GM12878 (cell line): Measurements from ENCODE around the gene USP2. TPM values are rescaled to one million over a fixed set of nuclear protein-coding genes. Genes with fewer than 3 reads are reported as not detected.

Experiments
- ATAC-seq: fragments of 200-7000 bp; cut with Tn5 transposase; 3 replicates; pipeline ENCODE4 v1.9.1; 2020; ENCODE audit warnings: mild to moderate bottlenecking, moderate library complexity
- BruUV-seq: library from RNA; stranded (reverse); fragments of 400-500 nt; replicated peaks from 2 replicates; lab custom pipeline; 2021; lab: Mats Ljungman, UMichigan
- CTCF ChIA-PET: fragments of 300-600 bp; sonication (Branson Sonifier 250); formaldehyde crosslinking; extraction: SDS; loops from one replicate; lab custom pipeline; 2021; ENCODE audit warnings: inconsistent platforms; lab: Yijun Ruan, JAX
- POLR2A ChIA-PET: fragments of 350-600 bp; formaldehyde crosslinking; extraction: SDS; loops from one replicate; lab custom pipeline; 2021; ENCODE audit warnings: inconsistent platforms; lab: Charles Lee
- RAD21 ChIA-PET: fragments of 300-600 bp; sonication (Branson Sonifier 250); formaldehyde crosslinking; loops from one replicate; lab custom pipeline; 2023; ENCODE audit warnings: antibody characterized with exemption; ENCODE audit not compliant: unreplicated experiment; lab: Charles Lee
- SMC1A ChIA-PET: fragments of 300-600 bp; sonication (Branson Sonifier 250); formaldehyde crosslinking; loops from one replicate; lab custom pipeline; 2023; ENCODE audit not compliant: unreplicated experiment, uncharacterized antibody; lab: Charles Lee
- DNase-seq: peaks from one replicate; pipeline ENCODE4 v3.0.0-alpha.2; 2011; ENCODE audit warnings: low read depth, low spot score
- FAIRE-seq: peaks from 3 replicates; lab custom pipeline; 2011; peaks lifted over from hg19 to GRCh38; lab: Jason Lieb, UNC
- H2AFZ ChIP-seq: 2 replicates; pipeline ENCODE4 v1.6.0; 2011; ENCODE audit warnings: low read depth, low read length, control low read depth; ENCODE audit not compliant: control insufficient read depth
- H3K27ac ChIP-seq: 2 replicates; pipeline ENCODE4 v1.5.1; 2011; ENCODE audit warnings: control low read depth; ENCODE audit not compliant: control insufficient read depth, insufficient read depth
- H3K27me3 ChIP-seq, 2 experiments: replicated peaks in 1 of 2; 2 replicates each; pipeline versions ENCODE4 v1.6.0 to v1.6.1; 2011; ENCODE audit warnings: low read length in 1 of 2; ENCODE audit not compliant: control insufficient read depth in 2 of 2, insufficient read depth in 2 of 2
- H3K36me3 ChIP-seq, 2 experiments: 2 replicates each; pipeline ENCODE4 v1.5.1; 2011; ENCODE audit warnings: low read length in 1 of 2; ENCODE audit not compliant: control insufficient read depth in 2 of 2, insufficient read depth in 2 of 2
- H3K4me1 ChIP-seq: 2 replicates; pipeline ENCODE4 v1.6.1; 2011; ENCODE audit warnings: mild to moderate bottlenecking, low read length, moderate library complexity, mixed read lengths; ENCODE audit not compliant: control insufficient read depth, insufficient read depth
- H3K4me2 ChIP-seq: 2 replicates; pipeline ENCODE4 v1.6.0; 2011; ENCODE audit warnings: control low read depth; ENCODE audit not compliant: control insufficient read depth, insufficient read depth
- H3K4me3 ChIP-seq: fragments of 200-600 bp; sonication (generic); 2 replicates; pipeline ENCODE4 v1.5.1; 2016
- H3K79me2 ChIP-seq: 2 replicates; pipeline ENCODE4 v1.6.0; 2011; ENCODE audit warnings: low read length; ENCODE audit not compliant: control insufficient read depth, insufficient read depth
- H3K9ac ChIP-seq: 2 replicates; pipeline ENCODE4 v1.8.0; 2011; ENCODE audit warnings: low read length, control low read depth, mixed read lengths; ENCODE audit not compliant: control insufficient read depth, insufficient read depth
- H3K9me3 ChIP-seq: replicated peaks from 3 replicates; pipeline ENCODE4 v1.5.1; 2011; ENCODE audit warnings: mild to moderate bottlenecking, low read length; ENCODE audit not compliant: control insufficient read depth, insufficient read depth
- H4K20me1 ChIP-seq: 2 replicates; pipeline ENCODE4 v1.6.0; 2011; ENCODE audit not compliant: control insufficient read depth, insufficient read depth
- BACH1 ChIP-seq: fragments of 450-650 bp; IDR thresholded peaks from 2 replicates; pipeline ENCODE4 v1.6.1; 2017; ENCODE audit warnings: mild to moderate bottlenecking, borderline replicate concordance
- BCL11A ChIP-seq: IDR thresholded peaks from 2 replicates; pipeline ENCODE4 v1.6.1; 2011; ENCODE audit warnings: low read depth, low read length
- BMI1 ChIP-seq: fragments of 450-650 bp; IDR thresholded peaks from 2 replicates; pipeline ENCODE4 v1.6.1; 2016; ENCODE audit warnings: mild to moderate bottlenecking, moderate library complexity, borderline replicate concordance
- CEBPB ChIP-seq, 2 experiments: fragments of 150-350 bp in 1 of 2; IDR thresholded peaks; 2 replicates each; pipeline ENCODE4 v1.6.1; 2012 to 2014; ENCODE audit warnings: low read depth in 2 of 2, low read length in 2 of 2, borderline replicate concordance in 1 of 2, inconsistent platforms in 1 of 2
- EED ChIP-seq: sonication (generic); IDR thresholded peaks from 2 replicates; pipeline ENCODE4 v1.6.1; 2016; ENCODE audit warnings: antibody characterized with exemption, low read depth
- EGR1 ChIP-seq, 2 experiments: IDR thresholded peaks; 1 replicate in 1 of 2; 2 replicates in 1 of 2; pipeline ENCODE4 v1.6.1; 2011 to 2012; ENCODE audit warnings: low read depth in 2 of 2, low read length in 2 of 2, borderline replicate concordance in 1 of 2, mild to moderate bottlenecking in 1 of 2, moderate library complexity in 1 of 2
- NFYB ChIP-seq: IDR thresholded peaks from 2 replicates; pipeline ENCODE4 v1.6.1; 2011; ENCODE audit warnings: low read depth, mild to moderate bottlenecking, low read length, improper control_type of control experiment, moderate library complexity; ENCODE audit not compliant: insufficient read depth
- NR2F1 ChIP-seq: fragments of 450-650 bp; conservative IDR thresholded peaks from 2 replicates; pipeline ENCODE4 v1.6.1; 2017; ENCODE audit warnings: mild to moderate bottlenecking
- POU2F2 ChIP-seq: IDR thresholded peaks from 3 replicates; pipeline ENCODE4 v1.6.1; 2011; ENCODE audit warnings: low read depth, mild to moderate bottlenecking, low read length, borderline replicate concordance
- TARDBP ChIP-seq: IDR thresholded peaks from 2 replicates; pipeline ENCODE4 v1.6.1; 2016; ENCODE audit warnings: borderline replicate concordance
- WGBS: methylation state at CpG from one replicate; pipeline ENCODE4 v1.1.6; 2016; ENCODE audit warnings: low lambda C conversion rate; ENCODE audit not compliant: insufficient replicate concordance, insufficient coverage; ENCODE audit errors: missing lambda C conversion rate; 5-methylcytosine and 5-hydroxymethylcytosine counted together
- in situ Hi-C: fragments of 300-500 bp; cut with MboI; formaldehyde crosslinking; loops from 9 replicates; pipeline ENCODE4 v1.14.3; 2018; ENCODE audit warnings: mixed read lengths
- intact Hi-C: fragments of 100-400 bp; cut with micrococcal nuclease; formaldehyde crosslinking; loops from one replicate; pipeline ENCODE4 v1.14.2; 2022; ENCODE audit not compliant: unreplicated experiment
- polyA plus RNA-seq, 11 experiments: library from polyadenylated mRNA; depleted of rRNA in 4 of 11; unstranded in 6 of 11; stranded (reverse) in 5 of 11; fragments of >200 nt; fragmentation: Nextera tagmentation in 4 of 11; fragmentation: Illumina TruSeq in 1 of 11; extraction: Ambion mirVana in 4 of 11; extraction: Trizol in 1 of 11; gene quantifications; 1 replicate in 1 of 11; 2 replicates in 10 of 11; pipeline versions ENCODE4 v1.2.1 to v1.2.3, GENCODE V29; 2011 to 2016; ENCODE audit warnings: inconsistent platforms in 2 of 11, missing spikeins in 2 of 11, low read depth in 1 of 11
- total RNA-seq, 4 experiments: library from RNA; depleted of rRNA in 3 of 4; stranded (reverse); fragments of >200 nt in 3 of 4; fragmentation: Illumina TruSeq in 1 of 4; extraction: Trizol in 1 of 4; gene quantifications; 2 replicates each; pipeline versions ENCODE4 v1.2.1 to v1.2.3, GENCODE V29; 2013 to 2021

USP2 gene
- total and polyA plus RNA-seq, 10 of the 15 experiments (the other 5 are each of a cell fraction or from before 2014, with no cell fraction given): 0.03 to 0.13 (median 0.06) TPM; not detected in 4

GRCh38 chr11:119424775-119425174, 43.3 kb upstream of the USP2 start:
- intact Hi-C loops: no loop called here
- H3K9ac ChIP-seq: no peak overlapping the region
- H3K27ac ChIP-seq: no peak overlapping the region
- SMC1A ChIA-PET: interaction anchor here (0.8 kb wide), 1 partner anchor 123 kb away, joined by 3 read pairs; no protein-coding TSS in a partner anchor
- no peak overlapping the region for H3K4me3 ChIP-seq
- H3K4me2 ChIP-seq: no peak overlapping the region
- no peaks in the 10 kb centered on the region for H3K9me3 ChIP-seq
- H3K4me1 ChIP-seq: peaks cover 8% of the 10 kb centered on the region
- CTCF ChIA-PET: interaction anchor here (1.3 kb wide), 1 partner anchor 86 kb away, joined by 3 read pairs; no protein-coding TSS in a partner anchor
- peaks cover 5 to 16% of the 10 kb centered on the region in 2 experiments; a peak in 3 of 4 replicates for H3K27me3 ChIP-seq
- FAIRE-seq (no peak), DNase-seq (no peak), ATAC-seq (no peak)
- no peak for TF ChIP-seq EGR1 (IDR thresholded peaks at IDR 0.05; ENCODE audit: borderline replicate concordance in 1 of 2, low read depth in 2 of 2, low read length in 2 of 2)
- no peak for TF ChIP-seq NR2F1
- TF ChIP-seq BMI1: no peak
- no peak for TF ChIP-seq POU2F2
- no peak for TF ChIP-seq TARDBP
- no peak for TF ChIP-seq NFYB
- no peak for TF ChIP-seq BCL11A
- TF ChIP-seq EED: no peak
- TF ChIP-seq CEBPB (IDR thresholded peaks at IDR 0.05; ENCODE audit: borderline replicate concordance in 1 of 2, low read depth in 2 of 2, low read length in 2 of 2): no peak
- no peak for TF ChIP-seq BACH1
- H3K36me3 ChIP-seq: no peaks in the 10 kb centered on the region
- POLR2A ChIA-PET: no interaction called here
- 47% methylated on average over 2 of the region's 2 CpGs for WGBS
- no TSS peak for BruUV-seq
- no peaks in the 10 kb centered on the region for H3K79me2 ChIP-seq
- RAD21 ChIA-PET: interaction anchor here (0.6 kb wide), 1 partner anchor 28 kb away, joined by 3 read pairs; no protein-coding TSS in a partner anchor
- no peaks in the 10 kb centered on the region for H4K20me1 ChIP-seq
- no peak overlapping the region for H2AFZ ChIP-seq
- in situ Hi-C loops: no loop called here
